ENCODE measurements around the gene HDHD5.

Gene HDHD5

DNA sequence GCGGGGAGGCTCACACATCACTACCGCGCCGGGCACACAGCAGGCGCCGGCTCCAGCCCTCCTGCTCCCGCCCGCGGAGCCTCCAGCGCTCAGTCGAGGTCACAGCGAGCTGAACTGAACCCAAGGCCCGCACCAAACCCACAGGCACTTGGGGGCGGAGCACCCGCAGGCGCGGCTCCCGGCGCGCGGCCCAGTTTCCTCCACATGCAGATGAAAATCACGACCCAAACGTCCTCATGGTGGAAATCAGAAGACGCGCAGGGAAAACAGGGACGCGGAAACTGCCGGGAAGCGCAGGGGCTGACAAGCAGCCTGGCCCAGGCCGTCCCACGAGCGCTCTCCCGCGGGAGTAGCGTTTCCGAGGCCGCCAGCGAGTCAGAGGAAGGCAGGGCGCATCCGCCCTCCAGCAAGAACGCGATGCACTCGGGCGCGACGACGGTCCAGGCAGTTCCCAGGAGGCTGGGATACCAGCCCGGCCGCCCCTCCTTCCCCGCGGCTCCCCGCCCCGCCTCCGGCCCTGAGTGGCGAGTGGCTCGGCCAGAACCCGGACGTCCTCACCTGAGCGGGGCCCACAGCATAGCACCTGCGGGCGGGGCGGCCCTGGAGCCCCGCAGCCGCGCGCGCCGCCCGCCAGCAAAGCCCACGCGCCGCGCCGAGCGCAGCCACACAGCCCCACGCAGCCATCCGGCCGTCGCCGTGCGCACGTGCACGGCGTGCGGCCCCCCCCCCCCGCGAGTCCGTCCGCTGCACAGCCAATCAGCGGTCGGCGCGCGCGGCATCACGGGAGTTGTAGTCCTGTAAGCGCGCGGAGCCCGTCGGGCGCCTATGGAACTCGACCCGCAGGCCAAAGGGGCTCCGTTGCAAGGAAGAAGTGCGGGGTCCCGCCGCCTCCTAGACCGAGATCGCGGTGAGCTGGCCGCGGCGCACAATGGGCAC lies at the start of gene HDHD5:
Gene HDHD5, minus strand, starts transcription at position 710 of the 936 bp plus-strand sequence. Its CDS starts 26 bp downstream, at position 684.
- DNase-seq (ENCODE audit: low spot score) = peak; percentile 89

DNA sequence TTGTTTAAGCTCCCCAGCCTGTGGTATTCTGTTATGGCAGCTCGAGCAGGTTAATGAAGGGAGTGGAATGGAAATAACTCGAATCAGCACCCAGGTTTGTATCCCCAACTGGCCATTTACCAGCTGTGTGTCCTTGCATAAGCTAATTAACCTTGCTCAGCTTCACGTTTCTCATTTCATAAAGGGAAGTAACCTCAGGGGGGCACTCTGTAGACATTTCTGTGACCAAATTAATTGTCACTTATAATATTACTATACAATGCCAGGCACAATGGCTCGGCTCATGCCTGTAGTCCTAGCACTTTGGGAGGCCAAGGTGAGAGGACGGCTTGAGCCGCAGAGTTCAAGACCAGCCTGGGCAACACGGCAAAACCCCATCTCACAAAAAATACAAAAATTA lies 46.4 kb upstream of the HDHD5 start:
- DNase-seq (ENCODE audit: low spot score) = no peak

DNA sequence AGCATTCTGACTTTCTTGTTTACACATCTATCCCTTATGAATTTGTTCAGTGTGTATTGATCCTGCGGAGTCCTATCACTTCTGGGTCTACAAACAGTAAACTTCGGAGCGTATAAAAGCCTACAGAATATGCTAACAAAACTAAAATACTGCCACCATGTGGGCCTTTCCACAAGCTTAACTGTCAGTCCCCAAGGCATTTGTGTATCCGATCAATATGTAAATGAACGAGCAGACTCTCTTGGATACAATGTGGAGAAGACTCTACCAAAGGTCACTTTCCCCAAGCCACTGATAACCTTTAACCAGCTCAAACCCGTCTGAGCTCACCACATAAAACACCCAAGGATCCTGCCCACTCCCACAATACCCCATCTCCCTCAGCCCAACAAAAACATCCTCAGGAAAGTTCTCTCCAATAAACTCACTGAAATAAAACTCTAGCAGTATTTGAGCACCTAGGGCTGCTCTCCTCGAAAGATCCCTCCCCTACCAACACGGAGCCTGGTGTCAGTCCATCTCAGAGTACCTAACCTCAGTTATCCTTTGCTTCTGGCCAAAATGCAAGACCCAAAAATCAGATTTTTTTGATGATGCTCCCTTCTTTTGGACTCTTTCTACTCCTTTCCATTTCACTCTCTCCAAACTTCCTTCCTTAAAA lies 42.3 kb upstream of the HDHD5 start:
- no peak for DNase-seq (ENCODE audit: low spot score)

DNA sequence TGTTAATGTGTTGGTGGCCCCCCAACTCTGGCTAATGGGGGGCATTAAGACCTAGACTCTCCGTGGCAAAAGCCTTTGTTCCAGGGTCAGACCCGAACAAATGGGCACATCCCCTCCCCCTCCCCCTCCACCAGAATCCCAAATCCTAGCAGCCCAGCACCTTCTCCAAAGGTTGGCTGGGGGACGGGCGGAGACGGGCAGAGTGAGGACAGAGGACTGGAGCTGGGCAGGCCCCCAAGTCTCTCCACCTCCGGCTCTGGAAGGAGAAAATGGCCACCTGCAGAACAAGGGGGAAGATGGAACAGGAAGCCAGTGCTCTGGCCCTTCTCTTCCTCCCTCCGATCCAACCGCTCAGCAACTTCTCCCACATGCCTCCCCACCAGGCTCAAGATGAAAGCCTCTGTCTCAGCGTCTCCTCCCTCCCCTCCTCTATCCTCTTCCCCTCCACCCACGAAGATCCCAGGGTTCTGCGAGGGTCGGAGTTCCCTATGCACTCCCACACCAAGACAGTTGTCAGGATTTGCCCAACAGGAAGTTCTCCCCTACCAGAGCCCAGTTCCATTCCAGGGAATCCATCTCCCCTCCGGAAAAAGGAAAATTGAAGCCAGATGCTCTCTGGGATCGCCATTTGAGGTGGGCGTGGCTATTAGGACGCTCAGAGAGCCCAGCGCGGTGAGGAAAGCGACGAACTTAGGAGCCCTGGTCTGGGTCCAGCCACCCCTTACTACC lies 40.1 kb upstream of the HDHD5 start:
- no peak for DNase-seq (ENCODE audit: low spot score)

DNA sequence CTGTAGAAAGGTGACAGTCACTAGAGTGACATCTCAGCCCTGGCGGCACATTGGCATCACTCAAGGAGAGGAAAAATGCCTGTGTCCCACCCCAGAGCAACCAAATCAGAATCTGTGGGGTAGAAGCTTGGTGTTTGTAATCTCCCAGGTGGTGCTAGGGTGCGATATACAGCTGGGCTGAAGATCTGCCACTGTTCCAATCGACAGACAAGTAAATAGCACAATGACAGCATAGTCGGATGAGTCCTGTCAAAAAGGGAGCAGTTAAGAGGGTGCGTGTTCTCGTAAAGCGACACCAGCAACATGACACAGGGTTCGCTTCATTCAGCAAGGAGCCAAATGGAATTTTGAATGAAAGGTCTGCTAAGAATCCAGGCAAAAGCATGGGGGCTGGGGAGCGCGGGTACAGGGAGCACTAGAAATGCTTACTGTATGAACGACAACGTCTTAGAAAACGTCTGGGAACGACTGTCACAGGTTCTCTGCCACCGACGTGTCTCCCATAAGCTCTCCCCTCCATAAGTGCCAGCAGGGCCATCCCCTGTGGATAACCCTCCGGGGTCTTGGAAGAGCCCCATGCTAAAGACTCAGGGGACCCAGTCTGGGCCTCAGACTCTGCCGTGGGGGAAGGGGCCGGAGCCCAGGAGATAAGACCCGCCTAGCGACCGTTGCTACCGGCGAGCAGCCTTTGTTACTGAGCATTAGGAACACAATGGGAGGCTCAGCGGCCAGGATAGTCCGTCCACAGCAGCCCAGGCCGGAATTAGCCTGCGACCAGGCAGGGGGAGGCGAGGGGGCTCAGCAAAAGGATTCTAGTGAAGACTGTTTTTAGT lies 39.3 kb upstream of the HDHD5 start:
- no peak for DNase-seq (ENCODE audit: low spot score)

DNA sequence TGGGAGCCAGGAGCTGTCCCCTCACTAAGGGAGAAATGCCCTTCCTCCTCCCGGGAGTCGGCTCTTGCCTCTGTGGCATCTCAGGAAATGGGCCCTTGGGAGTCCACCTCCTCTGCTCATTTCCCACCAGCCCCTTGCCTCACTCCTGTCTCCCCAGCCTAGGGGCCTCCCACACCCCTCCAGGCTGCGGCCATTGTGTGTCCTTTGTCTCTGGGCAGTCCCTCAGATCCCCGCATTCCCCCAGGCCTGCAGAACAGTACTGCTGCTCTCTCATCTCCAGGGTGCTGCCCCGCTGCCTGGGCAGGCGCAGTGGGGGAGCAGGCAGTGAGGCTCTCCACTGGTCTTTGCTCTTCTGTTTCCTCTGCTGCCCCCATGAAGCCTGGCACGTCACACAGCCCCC lies 35.1 kb upstream of the HDHD5 start:
- DNase-seq (ENCODE audit: low spot score) = no peak

DNA sequence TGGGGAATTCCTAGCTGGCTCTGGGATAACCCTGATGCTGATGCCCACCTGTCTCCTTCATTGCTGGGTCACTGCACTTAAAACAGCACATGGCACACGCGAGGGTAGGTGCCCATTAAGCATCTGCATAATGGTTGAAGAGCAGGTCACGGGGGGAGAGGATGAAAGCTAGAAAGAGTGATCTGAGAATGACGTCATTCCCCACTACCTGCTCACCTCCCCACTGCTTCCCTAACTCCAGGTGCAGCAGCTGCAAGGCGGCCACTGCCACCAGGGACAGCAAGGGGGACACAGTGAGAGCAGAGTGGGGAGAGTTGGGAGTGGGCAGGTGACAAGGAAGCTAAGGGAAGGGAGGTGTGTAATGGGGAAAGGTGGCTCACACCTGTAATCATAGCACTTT lies 33.1 kb upstream of the HDHD5 start:
- no peak for DNase-seq (ENCODE audit: low spot score)

DNA sequence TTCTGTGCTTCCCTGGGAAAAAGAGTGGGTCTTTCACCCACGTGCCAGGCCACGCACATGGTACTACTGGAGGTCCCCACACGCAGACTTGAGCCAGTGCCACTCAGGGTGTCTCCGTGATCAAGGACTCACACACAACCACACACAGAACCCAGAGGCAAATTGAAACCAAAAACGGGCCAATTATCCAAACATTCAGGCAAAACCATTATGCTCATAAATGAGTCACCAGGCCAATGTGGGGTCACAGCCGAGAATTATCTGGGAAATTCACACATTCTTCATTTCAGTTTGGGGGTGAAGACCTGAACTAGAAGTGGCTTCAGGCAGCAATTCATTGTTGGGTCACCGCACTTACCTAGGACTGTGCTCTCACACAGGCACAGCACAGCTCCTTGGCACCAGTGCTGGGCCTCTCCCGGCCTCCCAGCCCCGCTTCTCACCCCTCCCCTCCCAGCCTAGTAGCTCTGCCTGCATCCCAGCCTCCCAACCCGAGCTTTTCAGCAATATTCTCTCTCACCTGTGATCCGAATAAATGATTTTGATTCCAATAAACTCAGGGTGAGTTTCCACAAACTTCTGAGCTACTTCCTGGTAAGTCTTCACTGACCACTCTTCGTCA lies 32.2 kb upstream of the HDHD5 start:
- no peak for DNase-seq (ENCODE audit: low spot score)

DNA sequence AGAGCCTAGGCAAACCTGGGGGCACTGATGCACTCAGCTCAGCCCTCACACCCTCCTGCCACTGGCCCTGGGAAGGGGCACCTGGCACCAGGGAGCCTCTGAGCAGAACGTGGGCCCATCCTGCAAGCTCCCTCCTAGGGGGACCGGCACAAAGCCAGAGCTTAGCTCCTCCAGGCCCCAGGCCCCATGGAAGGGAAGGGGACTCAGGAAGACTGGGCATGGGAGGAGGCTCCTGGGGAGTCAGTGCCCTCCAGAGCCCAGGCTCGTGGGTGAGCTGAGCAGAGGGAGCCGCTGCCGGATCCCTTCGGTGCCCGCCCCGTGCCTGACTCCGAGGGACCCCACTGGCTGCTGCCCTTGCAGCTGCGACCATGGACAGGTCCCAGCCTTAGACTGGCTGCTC lies 31.6 kb upstream of the HDHD5 start:
- DNase-seq (ENCODE audit: low spot score) = no peak

DNA sequence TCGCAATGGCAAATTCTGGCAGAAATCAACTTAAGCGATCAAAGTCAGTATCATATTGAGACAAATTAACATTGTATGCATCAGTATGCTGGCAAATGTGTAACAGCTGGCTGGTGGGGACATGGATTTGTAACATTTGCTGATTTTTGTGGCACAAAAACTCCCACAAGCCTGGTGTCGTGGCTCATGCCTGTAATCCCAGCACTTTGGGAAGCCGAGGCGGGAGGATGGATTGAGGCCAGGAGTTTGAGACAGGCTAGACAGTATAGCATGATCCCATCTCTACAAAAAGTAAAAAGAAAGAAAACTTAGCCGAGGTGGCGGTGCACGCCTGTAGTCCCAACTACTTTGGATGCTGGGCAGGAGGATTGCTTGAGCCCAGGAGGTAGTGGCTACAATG lies 17.6 kb upstream of the HDHD5 start:
- DNase-seq (ENCODE audit: low spot score) = no peak

DNA sequence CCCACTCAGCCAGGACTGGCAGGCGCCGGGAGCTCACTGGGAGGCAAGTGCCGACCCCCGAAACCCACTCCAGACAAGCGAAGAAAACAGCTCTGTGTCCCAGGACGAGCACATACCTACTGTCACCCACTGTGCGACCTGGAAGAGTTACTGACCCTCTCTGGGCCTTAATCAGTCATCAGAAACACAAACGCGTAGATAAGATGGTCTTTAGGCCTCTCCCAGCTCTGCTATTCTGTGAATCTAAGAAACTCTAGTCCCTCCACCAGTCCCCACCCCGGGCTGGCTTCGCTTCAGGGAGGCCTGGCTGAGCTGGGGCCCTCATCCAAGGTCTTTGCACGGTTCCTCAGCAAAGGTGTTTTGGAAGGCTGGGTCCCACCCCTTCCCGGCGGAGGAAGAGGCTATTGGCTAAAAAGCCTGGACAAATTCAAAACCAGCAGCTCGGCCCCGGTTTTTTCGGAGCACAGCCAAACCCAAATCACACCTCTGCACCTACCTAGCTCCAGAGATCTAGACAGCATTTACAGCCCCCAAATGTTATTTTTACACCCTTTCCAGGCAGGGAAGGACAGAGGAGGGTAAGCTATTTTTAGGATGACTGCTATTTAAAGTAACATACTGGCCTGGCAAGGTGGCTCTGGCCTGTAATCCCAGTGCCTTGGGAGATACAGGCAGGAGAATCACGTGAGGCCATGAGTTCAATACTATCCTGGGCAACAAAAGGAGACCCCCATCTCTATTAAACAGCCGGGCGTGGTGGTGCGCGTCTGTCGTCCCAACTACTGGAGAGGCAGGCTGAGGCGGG lies 13.2 kb upstream of the HDHD5 start:
- no peak for DNase-seq (ENCODE audit: low spot score)

DNA sequence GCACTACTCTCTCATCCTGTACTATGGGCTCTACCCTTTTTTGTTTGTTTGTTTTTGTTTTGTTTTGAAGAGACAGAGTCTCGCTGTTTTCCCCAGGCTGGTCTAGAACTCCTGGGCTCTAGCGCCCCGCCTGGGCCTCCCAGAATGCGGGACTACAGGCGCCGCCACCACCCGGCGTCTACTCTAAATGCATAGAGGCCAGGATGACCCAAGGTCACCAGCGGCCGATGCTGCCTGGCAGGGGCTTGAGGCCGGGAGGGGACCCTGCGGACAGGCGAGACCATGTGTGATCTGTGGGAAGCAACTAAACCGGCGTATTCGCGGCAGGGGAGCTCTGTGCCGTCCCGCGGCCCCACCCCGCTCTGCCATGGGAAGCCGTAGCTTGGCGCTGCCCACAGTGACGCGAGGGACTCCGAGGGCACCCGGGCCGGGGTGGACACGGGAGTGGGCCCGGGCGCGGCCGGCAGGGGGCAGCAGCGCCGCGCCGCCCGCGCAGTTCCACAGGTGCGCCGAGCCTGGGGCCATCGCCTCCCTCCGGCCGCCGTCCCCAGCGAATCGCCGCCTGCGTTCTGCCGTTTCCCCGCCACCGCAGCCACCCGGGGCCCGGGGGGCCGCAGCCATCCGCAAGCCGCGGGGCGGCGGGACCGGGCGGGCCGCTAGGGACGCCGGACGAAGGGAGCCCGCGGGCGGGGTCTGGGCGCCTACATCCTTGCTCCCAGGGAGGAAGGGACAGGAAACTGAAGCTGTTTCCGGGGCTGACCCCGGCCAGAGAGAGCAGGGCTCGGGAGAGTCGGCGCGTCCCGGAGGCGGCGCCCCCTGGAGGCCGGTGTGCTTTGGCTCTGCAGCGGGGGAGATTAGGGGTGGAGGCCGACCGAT lies 12.3 kb upstream of the HDHD5 start:
- peak; percentile 69 for DNase-seq (ENCODE audit: low spot score)

DNA sequence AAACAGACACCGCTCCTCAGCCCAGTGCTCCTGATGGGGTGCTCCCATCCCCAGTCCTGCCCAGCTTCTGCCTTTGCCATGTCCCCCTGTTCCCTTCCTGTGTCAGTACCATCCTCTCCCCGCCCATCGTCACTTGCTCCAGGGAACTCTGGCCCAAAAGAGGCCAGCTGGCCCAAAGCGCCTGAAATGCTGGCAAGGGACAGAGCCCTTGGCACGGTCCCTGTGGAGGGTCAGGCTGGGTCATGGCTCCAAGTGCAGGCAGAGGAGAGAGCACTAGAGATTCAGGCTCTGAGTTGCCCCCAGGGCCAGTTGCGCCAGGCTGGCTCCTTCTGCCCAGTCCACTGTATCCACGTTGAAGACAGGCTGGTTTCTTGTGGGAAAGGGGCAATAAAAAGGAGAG lies 8.4 kb upstream of the HDHD5 start:
- DNase-seq (ENCODE audit: low spot score) = no peak

DNA sequence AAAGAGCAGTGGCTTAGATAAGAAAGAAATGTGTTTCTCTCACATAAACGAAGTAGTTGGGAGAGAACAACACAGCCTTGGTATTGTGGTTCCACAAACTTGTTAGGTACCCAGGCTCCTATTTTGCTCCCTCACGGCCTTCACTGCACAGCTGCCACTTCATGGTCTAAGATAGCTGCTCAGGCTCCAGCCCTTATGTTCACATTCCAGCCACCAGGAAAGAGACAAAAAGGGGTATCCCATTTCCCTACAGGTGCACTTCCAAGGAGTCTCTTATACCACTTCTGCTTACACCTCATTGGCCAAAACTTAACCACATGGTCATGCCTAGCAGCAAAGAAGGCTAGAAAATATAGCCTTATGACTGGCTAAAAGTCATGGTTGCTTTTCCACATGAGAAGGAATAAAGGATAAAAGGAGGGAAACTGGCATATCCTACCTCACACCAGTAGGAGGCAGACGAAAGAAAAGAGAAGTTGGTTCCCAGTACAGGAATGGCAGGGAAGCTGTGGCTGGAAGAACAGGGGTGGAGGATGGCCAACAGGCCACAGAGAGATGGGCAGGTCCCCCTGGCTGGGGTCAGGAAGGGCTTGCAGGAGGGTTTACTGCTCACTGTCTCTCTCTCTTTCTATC lies 5.4 kb upstream of the HDHD5 start:
- DNase-seq (ENCODE audit: low spot score) = no peak

DNA sequence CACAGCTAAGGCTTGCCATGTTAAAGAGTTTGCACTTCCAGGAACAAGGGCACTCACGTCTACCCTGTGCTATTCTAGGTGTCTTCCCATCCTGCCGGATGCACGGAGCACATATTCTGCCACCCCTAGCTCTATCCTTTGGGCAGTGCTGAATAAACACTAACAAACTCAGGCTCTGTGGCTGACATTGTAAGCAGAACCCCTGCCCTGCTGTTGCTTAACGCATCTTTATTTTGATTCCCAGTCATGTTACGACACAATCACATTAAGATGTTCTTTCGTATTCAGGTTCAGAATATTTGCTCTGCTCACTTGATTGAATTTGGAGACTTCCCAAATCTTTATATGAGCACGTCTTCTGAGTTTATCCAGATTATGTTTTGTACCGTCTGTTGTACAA lies 3.7 kb upstream of the HDHD5 start:
- DNase-seq (ENCODE audit: low spot score) = no peak

DNA sequence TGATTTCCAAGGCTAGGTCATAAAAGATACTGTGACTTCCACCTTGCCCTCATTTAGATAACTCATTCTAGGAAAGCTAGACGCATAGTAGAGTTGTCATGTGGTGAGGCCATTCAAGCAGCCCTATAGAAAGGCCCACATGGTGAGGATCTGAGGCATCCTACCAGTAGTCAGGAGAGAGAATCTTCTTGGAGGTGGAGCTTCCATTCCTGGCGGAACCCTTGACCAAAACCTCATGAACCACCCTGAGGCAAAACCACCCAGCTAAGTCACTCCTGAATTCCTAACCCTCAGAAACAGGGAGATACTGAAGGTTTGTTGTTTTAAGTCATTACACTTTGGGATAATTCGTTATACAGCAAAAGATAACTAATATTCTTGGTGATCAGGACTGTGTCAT lies 2.9 kb upstream of the HDHD5 start:
- DNase-seq (ENCODE audit: low spot score) = no peak

DNA sequence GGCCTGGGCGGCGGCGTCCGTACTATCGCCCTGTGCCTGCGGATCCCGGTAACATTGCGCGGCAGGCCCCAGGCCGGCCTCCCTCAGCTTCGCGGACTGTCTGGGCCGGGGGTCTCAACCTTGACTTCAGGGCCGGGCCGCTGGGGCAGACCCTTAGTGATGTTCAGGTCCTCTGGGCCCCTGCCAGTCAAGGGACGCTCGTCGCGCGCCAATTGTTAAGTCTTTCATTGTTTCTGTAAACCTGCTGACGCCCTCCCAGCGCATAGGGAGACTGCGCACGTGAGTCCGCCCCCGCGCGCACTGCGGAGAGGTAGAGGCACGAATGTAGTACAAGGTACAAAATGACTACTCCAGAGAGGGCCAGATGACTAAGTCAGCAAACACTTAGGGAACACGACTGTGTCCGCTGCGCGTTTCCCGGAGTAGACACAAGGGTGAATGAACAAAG lies 451 bp upstream of the HDHD5 start:
- no peak for DNase-seq (ENCODE audit: low spot score)

DNA sequence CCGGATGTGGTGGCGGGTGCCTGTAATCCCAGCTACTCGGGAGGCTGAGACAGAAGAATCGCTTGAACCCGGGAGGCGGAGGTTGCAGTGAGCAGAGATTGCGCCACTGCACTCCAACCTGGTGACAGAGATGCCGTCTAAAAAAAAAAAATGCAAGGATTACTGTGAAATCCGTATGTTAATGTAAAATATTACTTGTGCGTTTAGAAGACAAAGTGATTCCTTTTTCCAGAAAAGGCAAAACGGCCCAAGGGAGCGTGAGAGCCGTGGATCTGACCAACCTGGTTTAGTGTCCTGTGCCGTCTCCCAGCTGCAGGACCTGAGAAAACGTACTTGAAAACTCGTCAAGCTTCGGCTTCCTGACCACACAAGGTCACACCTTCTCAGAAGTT lies 905 bp downstream of the HDHD5 start:
- no peak for DNase-seq (ENCODE audit: low spot score)

DNA sequence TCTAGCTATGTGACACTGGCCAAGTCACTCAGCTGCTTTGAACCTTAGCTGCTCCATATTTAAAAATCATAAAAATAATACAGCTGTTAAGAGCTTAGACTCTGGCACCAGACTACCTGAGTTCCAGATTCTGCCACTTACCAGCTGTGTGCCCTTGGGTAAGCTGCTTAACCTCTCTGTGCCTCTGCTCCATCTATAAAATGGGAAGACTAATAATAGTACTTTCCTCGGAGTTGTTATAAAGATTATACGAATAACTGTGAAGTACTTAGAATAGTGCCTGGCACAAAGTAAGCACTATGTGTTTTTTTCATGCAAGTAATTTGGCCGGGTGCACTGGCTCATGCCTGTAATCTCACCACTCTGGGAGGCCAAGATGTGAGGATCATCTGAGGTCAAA lies 1.4 kb downstream of the HDHD5 start:
- DNase-seq (ENCODE audit: low spot score) = no peak

All from CD4-positive, alpha-beta T cell treated with Interleukin-6 at 100 ng/mL for 8 hours (primary cell).